HEK293 (cell line): ENCODE measurements around the gene ZBTB17.

Experiments
- GLIS1 ChIP-seq: fragments of 450-650 bp; formaldehyde crosslinking; IDR thresholded peaks from 2 replicates; pipeline ENCODE4 v1.5.1; 2016; ENCODE audit warnings: missing biosample characterization, missing genetic modification characterization
- GLIS2 ChIP-seq: fragments of 450-650 bp; formaldehyde crosslinking; IDR thresholded peaks from 2 replicates; pipeline ENCODE4 v1.5.1; 2016; ENCODE audit warnings: missing biosample characterization, missing genetic modification characterization
- IKZF3 ChIP-seq: fragments of 450-650 bp; IDR thresholded peaks from 2 replicates; pipeline ENCODE4 v1.5.0; 2018; ENCODE audit warnings: missing biosample characterization, mild to moderate bottlenecking, missing genetic modification characterization, moderate library complexity
- INSM2 ChIP-seq: fragments of 450-650 bp; formaldehyde crosslinking; IDR thresholded peaks from 2 replicates; pipeline ENCODE4 v1.5.1; 2016; ENCODE audit warnings: missing biosample characterization, missing genetic modification characterization
- KLF16 ChIP-seq: fragments of 450-650 bp; formaldehyde crosslinking; IDR thresholded peaks from 2 replicates; pipeline ENCODE4 v1.5.1; 2017; ENCODE audit warnings: missing biosample characterization, missing genetic modification characterization
- OSR2 ChIP-seq: fragments of 450-650 bp; formaldehyde crosslinking; IDR thresholded peaks from 2 replicates; pipeline ENCODE4 v1.5.1; 2016; ENCODE audit warnings: missing biosample characterization, missing genetic modification characterization
- TCF7L2 ChIP-seq: IDR thresholded peaks from 2 replicates; pipeline ENCODE4 v1.6.1; 2011; ENCODE audit warnings: low read depth, mild to moderate bottlenecking, inconsistent platforms, low read length, moderate library complexity, borderline replicate concordance
- WT1 ChIP-seq: fragments of 450-650 bp; formaldehyde crosslinking; IDR thresholded peaks from 2 replicates; pipeline ENCODE4 v1.5.1; 2016; ENCODE audit warnings: missing biosample characterization, missing genetic modification characterization
- ZBTB26 ChIP-seq: fragments of 450-650 bp; formaldehyde crosslinking; optimal IDR thresholded peaks from 2 replicates; pipeline ENCODE3; 2016; ENCODE audit warnings: missing biosample characterization, mild to moderate bottlenecking, missing genetic modification characterization
- ZBTB49 ChIP-seq: fragments of 450-650 bp; formaldehyde crosslinking; IDR thresholded peaks from 2 replicates; pipeline ENCODE4 v1.5.1; 2016; ENCODE audit warnings: missing biosample characterization, missing genetic modification characterization, low read depth
- ZFP69B ChIP-seq: fragments of 450-650 bp; formaldehyde crosslinking; IDR thresholded peaks from 2 replicates; pipeline ENCODE4 v1.5.1; 2016; ENCODE audit warnings: missing biosample characterization, missing genetic modification characterization
- ZNF10 ChIP-seq: fragments of 450-650 bp; formaldehyde crosslinking; IDR thresholded peaks from 2 replicates; pipeline ENCODE4 v1.5.1; 2017; ENCODE audit warnings: missing biosample characterization, missing genetic modification characterization
- ZNF157 ChIP-seq: fragments of 450-650 bp; formaldehyde crosslinking; IDR thresholded peaks from 2 replicates; pipeline ENCODE4 v1.5.1; 2016; ENCODE audit warnings: missing biosample characterization, missing genetic modification characterization
- ZNF169 ChIP-seq: fragments of 450-650 bp; formaldehyde crosslinking; IDR thresholded peaks from 2 replicates; pipeline ENCODE4 v1.5.1; 2016; ENCODE audit warnings: missing biosample characterization, missing genetic modification characterization
- ZNF18 ChIP-seq: fragments of 450-650 bp; formaldehyde crosslinking; IDR thresholded peaks from 2 replicates; pipeline ENCODE4 v1.5.1; 2016; ENCODE audit warnings: missing biosample characterization, missing genetic modification characterization
- ZNF214 ChIP-seq: fragments of 450-650 bp; formaldehyde crosslinking; IDR thresholded peaks from 2 replicates; pipeline ENCODE4 v1.5.1; 2017; ENCODE audit warnings: missing biosample characterization, mild to moderate bottlenecking, missing genetic modification characterization, borderline replicate concordance
- ZNF223 ChIP-seq: fragments of 450-650 bp; formaldehyde crosslinking; IDR thresholded peaks from 2 replicates; pipeline ENCODE4 v1.5.1; 2016; ENCODE audit warnings: missing biosample characterization, missing genetic modification characterization
- ZNF274 ChIP-seq, 2 experiments: fragments of 200-500 bp in 1 of 2; fragments of 450-650 bp in 1 of 2; sonication (Bioruptor generic) in 1 of 2; formaldehyde crosslinking in 1 of 2; IDR thresholded peaks; 2 replicates each; pipeline versions ENCODE4 v1.5.1 to v1.6.1; 2014 to 2016; ENCODE audit warnings: borderline replicate concordance in 1 of 2, inconsistent platforms in 1 of 2, low read length in 1 of 2, missing biosample characterization in 1 of 2, missing genetic modification characterization in 1 of 2
- ZNF354C ChIP-seq: fragments of 450-650 bp; formaldehyde crosslinking; IDR thresholded peaks from 2 replicates; pipeline ENCODE4 v1.5.1; 2016; ENCODE audit warnings: missing biosample characterization, missing genetic modification characterization, low read depth, borderline replicate concordance
- ZNF394 ChIP-seq: fragments of 450-650 bp; formaldehyde crosslinking; IDR thresholded peaks from 2 replicates; pipeline ENCODE4 v1.5.1; 2016; ENCODE audit warnings: missing biosample characterization, missing genetic modification characterization, mild to moderate bottlenecking, moderate library complexity, borderline replicate concordance
- ZNF426 ChIP-seq: fragments of 450-650 bp; formaldehyde crosslinking; IDR thresholded peaks from 2 replicates; pipeline ENCODE4 v1.5.1; 2017; ENCODE audit warnings: missing biosample characterization, missing genetic modification characterization, mild to moderate bottlenecking, inconsistent platforms, moderate library complexity
- ZNF529 ChIP-seq: fragments of 450-650 bp; formaldehyde crosslinking; IDR thresholded peaks from 2 replicates; pipeline ENCODE4 v1.5.1; 2017; ENCODE audit warnings: missing genetic modification characterization, missing biosample characterization; ENCODE audit not compliant: insufficient replicate concordance
- ZNF555 ChIP-seq: fragments of 450-650 bp; formaldehyde crosslinking; conservative IDR thresholded peaks from 2 replicates; pipeline ENCODE4 v1.5.1; 2017; ENCODE audit warnings: missing biosample characterization, mild to moderate bottlenecking, missing genetic modification characterization, inconsistent platforms
- ZNF600 ChIP-seq: fragments of 450-650 bp; formaldehyde crosslinking; IDR thresholded peaks from 2 replicates; pipeline ENCODE4 v1.5.1; 2016; ENCODE audit warnings: missing biosample characterization, missing genetic modification characterization
- ZNF610 ChIP-seq: fragments of 450-650 bp; formaldehyde crosslinking; IDR thresholded peaks from 2 replicates; pipeline ENCODE4 v1.5.1; 2016; ENCODE audit warnings: missing biosample characterization, missing genetic modification characterization, borderline replicate concordance
- ZNF658 ChIP-seq: fragments of 450-650 bp; formaldehyde crosslinking; IDR thresholded peaks from 2 replicates; pipeline ENCODE4; 2016; ENCODE audit warnings: missing biosample characterization, missing genetic modification characterization
- ZNF692 ChIP-seq: fragments of 450-650 bp; formaldehyde crosslinking; IDR thresholded peaks from 2 replicates; pipeline ENCODE4 v1.5.1; 2016; ENCODE audit warnings: missing biosample characterization, missing genetic modification characterization
- ZNF776 ChIP-seq: fragments of 450-650 bp; formaldehyde crosslinking; IDR thresholded peaks from 2 replicates; pipeline ENCODE4 v1.5.0; 2017; ENCODE audit warnings: missing biosample characterization, missing genetic modification characterization, borderline replicate concordance
- ZNF791 ChIP-seq: fragments of 450-650 bp; formaldehyde crosslinking; IDR thresholded peaks from 2 replicates; pipeline ENCODE4 v1.5.1; 2016; ENCODE audit warnings: missing biosample characterization, missing genetic modification characterization

ZBTB17 gene

GRCh38 chr1:15975805-15976680 lies at the start of gene ZBTB17 (continued):
- TF ChIP-seq ZNF169: no peak
- TF ChIP-seq ZNF394 (tag by site-specific recombination): no peak; the same call in 1 of the 2 replicates
- TF ChIP-seq ZNF658: no peak
- TF ChIP-seq ZNF791 (tag by site-specific recombination): no peak
- no peak for TF ChIP-seq ZNF157 (tag by site-specific recombination)
- no peak for TF ChIP-seq IKZF3 (tag by site-specific recombination)
- no peak for TF ChIP-seq ZNF223 (tag by site-specific recombination)
- TF ChIP-seq ZNF776 (tag by site-specific recombination): no peak
- peak; percentile 50; the same call in 1 of the 2 replicates for TF ChIP-seq ZNF692 (tag by site-specific recombination)
- no peak for TF ChIP-seq ZNF18 (tag by site-specific recombination)
- TF ChIP-seq GLIS2 (tag by site-specific recombination): peak; percentile 32; the same call in 1 of the 2 replicates
- TF ChIP-seq ZNF529 (tag by site-specific recombination): no peak
- no peak for TF ChIP-seq ZNF274 (IDR thresholded peaks at IDR 0.05; ENCODE audit: low read length)
- no peak for TF ChIP-seq ZNF274 (tag by site-specific recombination; IDR thresholded peaks at IDR 0.05; ENCODE audit: borderline replicate concordance)
- peak; percentile 68 for TF ChIP-seq WT1 (tag by site-specific recombination)
- no peak for TF ChIP-seq ZNF426
- TF ChIP-seq ZFP69B (tag by site-specific recombination): 0 out of 2 replicates have a peak, but pooled peaks have one; percentile 61
- no peak for TF ChIP-seq TCF7L2
- TF ChIP-seq ZNF214 (tag by site-specific recombination): no peak
- TF ChIP-seq ZBTB49 (tag by site-specific recombination): no peak
- TF ChIP-seq ZNF610 (tag by site-specific recombination): no peak; the same call in 1 of the 2 replicates
- peak; percentile 93 for TF ChIP-seq KLF16 (tag by site-specific recombination)
- TF ChIP-seq OSR2 (tag by site-specific recombination): no peak
- TF ChIP-seq ZNF600 (tag by site-specific recombination): peak; percentile 97
- TF ChIP-seq ZNF555 (tag by site-specific recombination): no peak
- TF ChIP-seq ZBTB26 (tag by site-specific recombination): peak; percentile 66
- no peak for TF ChIP-seq ZNF354C (tag by site-specific recombination)
- TF ChIP-seq INSM2 (tag by site-specific recombination): peak; percentile 53; the same call in 1 of the 2 replicates
- peak; percentile 48; the same call in 1 of the 2 replicates for TF ChIP-seq GLIS1 (tag by site-specific recombination)
- peak; percentile 27; the same call in 1 of the 2 replicates for TF ChIP-seq ZNF10 (tag by site-specific recombination)
